Transverse colon (tissue), 4 donors: ENCODE data around the gene RAB3C.

Experiments used
- CTCF ChIP-seq, 5 experiments: fragments of 200-600 bp in 3 of 5; fragments of 450-650 bp in 2 of 5; sonication (generic) in 3 of 5; IDR thresholded peaks; 1 replicate in 2 of 5; 2 replicates in 3 of 5; pipeline ENCODE4 v1.5.1; 2016 to 2017; ENCODE audit warnings: antibody characterized with exemption in 5 of 5, inconsistent platforms in 3 of 5, mild to moderate bottlenecking in 2 of 5, moderate library complexity in 1 of 5
- EP300 ChIP-seq: sonication (generic); formaldehyde crosslinking; IDR thresholded peaks from one replicate; pipeline ENCODE4 v1.6.1; 2017; ENCODE audit warnings: antibody characterized with exemption, low read depth
- POLR2A ChIP-seq: fragments of 450-650 bp; IDR thresholded peaks from one replicate; pipeline ENCODE4 v1.6.1; 2016; ENCODE audit warnings: antibody characterized with exemption, mild to moderate bottlenecking, moderate library complexity
- POLR2AphosphoS5 ChIP-seq, 3 donors: sonication (generic); formaldehyde crosslinking; IDR thresholded peaks; one replicate each; pipeline ENCODE4 v1.6.1; 2016; ENCODE audit warnings: antibody characterized with exemption in 3 of 3

- TF ChIP-seq CTCF (IDR thresholded peaks at IDR 0.05) (no peak), POLR2AphosphoS5 (IDR thresholded peaks at IDR 0.05) (no peak), EP300 (no peak), POLR2A (no peak)
Observed at GRCh38 chr5:58672521-58672920, 89.6 kb downstream of the RAB3C start.
